ENCODE results near the gene JAG1. TPM values are rescaled to one million over a fixed set of nuclear protein-coding genes. Genes with fewer than 3 reads are reported as not detected.
"Not testable (repeated sequence)": the region's sequence is repeated elsewhere in the genome, so short reads cannot be mapped to it uniquely, and the experiment has no call there.

JAG1 gene
- total RNA-seq, 2 donors from 2014 or later, result 46.5 to 72.3 TPM

DNA sequence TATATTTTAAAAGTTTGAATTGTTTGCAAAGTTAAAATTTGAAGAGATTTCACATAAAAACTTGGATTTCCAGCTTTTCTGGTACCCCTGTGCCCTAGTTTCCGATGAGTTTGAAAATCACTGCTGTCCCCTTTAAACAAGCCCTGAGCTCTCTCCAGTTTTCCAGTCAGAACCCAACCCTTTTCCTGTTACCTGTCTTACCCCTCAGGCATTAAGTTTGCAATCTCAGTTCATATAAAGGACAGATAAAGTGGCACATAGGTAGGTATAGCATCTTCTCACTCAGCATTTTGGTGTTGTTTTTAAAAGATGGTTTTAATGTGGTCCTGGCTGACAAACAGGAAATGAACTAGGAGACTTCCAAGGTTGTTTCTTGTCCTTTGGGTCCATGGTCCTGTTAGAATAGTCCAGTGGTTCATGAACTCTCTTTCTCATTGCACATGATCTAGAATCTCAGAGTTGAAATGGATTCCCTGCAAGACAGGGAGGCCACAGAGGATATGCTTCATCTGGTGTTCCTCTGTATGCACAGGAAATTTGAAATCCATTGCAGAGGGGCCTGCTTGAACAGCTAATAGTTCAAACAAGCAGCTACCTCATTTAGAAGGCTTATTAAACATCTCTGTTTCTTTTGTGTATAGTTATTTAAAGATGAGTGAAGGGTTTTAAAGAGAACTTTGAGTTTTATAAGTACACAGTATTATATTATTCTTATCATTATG lies 82.7 kb downstream of the JAG1 start:
- 84% methylated on average over 1 of the region's 1 CpG for WGBS
- H3K27me3 ChIP-seq (replicated peaks; ENCODE audit: insufficient read depth), result no peaks in the 10 kb centered on the region
- H3K27ac ChIP-seq, result peak overlapping the region; percentile 7 to 56
- peaks cover 10% of the 10 kb centered on the region for H3K4me1 ChIP-seq (replicated peaks)
- TF ChIP-seq POLR2A (IDR thresholded peaks at IDR 0.05) (no peak), POLR2AphosphoS5 (IDR thresholded peaks at IDR 0.05) (no peak)
- TF ChIP-seq, protein P1, sequence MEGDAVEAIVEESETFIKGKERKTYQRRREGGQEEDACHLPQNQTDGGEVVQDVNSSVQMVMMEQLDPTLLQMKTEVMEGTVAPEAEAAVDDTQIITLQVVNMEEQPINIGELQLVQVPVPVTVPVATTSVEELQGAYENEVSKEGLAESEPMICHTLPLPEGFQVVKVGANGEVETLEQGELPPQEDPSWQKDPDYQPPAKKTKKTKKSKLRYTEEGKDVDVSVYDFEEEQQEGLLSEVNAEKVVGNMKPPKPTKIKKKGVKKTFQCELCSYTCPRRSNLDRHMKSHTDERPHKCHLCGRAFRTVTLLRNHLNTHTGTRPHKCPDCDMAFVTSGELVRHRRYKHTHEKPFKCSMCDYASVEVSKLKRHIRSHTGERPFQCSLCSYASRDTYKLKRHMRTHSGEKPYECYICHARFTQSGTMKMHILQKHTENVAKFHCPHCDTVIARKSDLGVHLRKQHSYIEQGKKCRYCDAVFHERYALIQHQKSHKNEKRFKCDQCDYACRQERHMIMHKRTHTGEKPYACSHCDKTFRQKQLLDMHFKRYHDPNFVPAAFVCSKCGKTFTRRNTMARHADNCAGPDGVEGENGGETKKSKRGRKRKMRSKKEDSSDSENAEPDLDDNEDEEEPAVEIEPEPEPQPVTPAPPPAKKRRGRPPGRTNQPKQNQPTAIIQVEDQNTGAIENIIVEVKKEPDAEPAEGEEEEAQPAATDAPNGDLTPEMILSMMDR (IDR thresholded peaks at IDR 0.05), result no peak
- no peaks in the 10 kb centered on the region for H3K36me3 ChIP-seq
- intact Hi-C loops (cut with DNase I), result no loop called here
- H3K4me3 ChIP-seq, result no peak overlapping the region
- DNase-seq (ENCODE audit: low spot score), result no peak
- H3K9me3 ChIP-seq, result no peaks in the 10 kb centered on the region

- intact Hi-C loops (cut with DNase I); H3K4me1 ChIP-seq (replicated peaks); DNase-seq (ENCODE audit: low spot score); H3K9me3 ChIP-seq; H3K4me3 ChIP-seq; H3K36me3 ChIP-seq; H3K27me3 ChIP-seq (replicated peaks; ENCODE audit: insufficient read depth): not testable (repeated sequence)
- H3K27ac ChIP-seq, result peak overlapping the region; percentile 22 to 56
- 84% methylated on average over 10 of the region's 10 CpGs for WGBS
Measured at GRCh38 chr20:10590446-10590845, 83.4 kb downstream of the JAG1 start.

Small RNA genes lying within 50 kb of the gene (microRNA-seq; reads per million reads assigned to microRNA genes)
- not detected for gene MIR6870

Small RNA genes lying within 50 kb of the gene (small RNA-seq; reads per million reads assigned to genes)
- gene MIR6870, result 0 reads per million in 2 donors

Other genes with a start within 250 kb of the JAG1 start
- 10 to 100 TPM; 14.6 to 19.0 TPM for gene MKKS, start 239.8 kb downstream of the JAG1 start, total RNA-seq
- gene SLX4IP, start 238.7 kb downstream of the JAG1 start, total RNA-seq, result 1 to 10 TPM; 7.0 to 8.2 TPM

Measured in prostate gland (tissue), 2 donors.